ENCODE measurements around the gene CDH1. TPM values are rescaled to one million over a fixed set of nuclear protein-coding genes. Genes with fewer than 3 reads are reported as not detected.
"Not testable (repeated sequence)": the region's sequence is repeated elsewhere in the genome, so short reads cannot be mapped to it uniquely, and the experiment has no call there.

The CDH1 gene
- total RNA-seq, 2 experiments from 2014 or later = 0.31 to 0.49 TPM

DNA sequence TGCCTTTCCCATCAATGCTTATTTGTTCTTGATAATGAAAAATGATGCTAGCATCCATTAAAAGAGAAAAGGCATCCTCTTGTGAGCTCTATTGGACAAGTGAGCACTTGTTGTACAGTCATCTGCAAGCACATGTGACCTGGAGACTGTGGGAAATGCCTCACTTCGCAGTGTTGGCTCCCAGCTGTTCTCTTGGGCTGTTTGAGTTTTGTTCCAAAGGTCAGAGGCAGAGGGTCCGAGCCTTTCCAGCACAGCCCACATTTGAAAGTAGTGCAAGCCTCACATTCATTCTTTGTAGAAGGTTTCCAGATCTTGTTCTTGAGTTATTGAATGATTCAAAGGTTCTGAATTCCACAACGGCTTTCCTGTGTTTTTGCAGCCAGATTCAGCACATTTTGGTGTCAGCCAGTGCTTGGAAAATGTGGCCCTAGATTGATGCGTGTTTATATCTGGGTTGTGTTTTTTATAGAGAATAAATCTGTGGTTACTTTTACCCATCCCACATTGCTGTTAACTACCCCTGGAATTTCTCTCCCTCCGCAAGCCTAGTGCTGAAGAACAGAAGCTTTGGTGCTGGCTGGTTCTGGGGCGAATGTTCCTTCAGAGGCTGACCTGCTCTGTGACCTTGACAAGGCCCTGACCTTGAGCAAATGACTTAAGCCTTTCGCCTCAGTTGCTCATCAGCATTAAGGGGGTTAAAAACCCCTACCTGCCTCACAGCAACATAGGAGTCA lies 49.8 kb downstream of the CDH1 start:
- Histone ChIP-seq H3K27me3 (ENCODE audit: control insufficient read depth in 1 of 2, insufficient read depth in 2 of 2, low read length in 2 of 2) (peaks cover 0 to 2% of the 10 kb centered on the region in 2 experiments), H3K4me1 (ENCODE audit: insufficient read depth, low read length) (no peaks in the 10 kb centered on the region), H3K9me3 (ENCODE audit: control insufficient read depth in 1 of 2, insufficient read depth in 1 of 2, low read length in 2 of 2) (no peaks in the 10 kb centered on the region), H3K27ac (ENCODE audit: low read depth in 1 of 2, low read length in 2 of 2) (no peak overlapping the region), H3K4me3 (ENCODE audit: low read length) (no peak overlapping the region), H3K36me3 (ENCODE audit: insufficient read depth, low read length) (no peaks in the 10 kb centered on the region)
- intact Hi-C loops (cut with DNase I, micrococcal nuclease) = no loop called here
- H3K4me1 Mint-ChIP-seq (ENCODE audit: low read depth) = no peaks in the 10 kb centered on the region
- ATAC-seq (ENCODE audit: poor library complexity) (no peak), DNase-seq (no peak)
- CTCF ChIA-PET = no interaction called here
- no peak overlapping the region for H3K27ac Mint-ChIP-seq
- TF ChIP-seq, protein P1, sequence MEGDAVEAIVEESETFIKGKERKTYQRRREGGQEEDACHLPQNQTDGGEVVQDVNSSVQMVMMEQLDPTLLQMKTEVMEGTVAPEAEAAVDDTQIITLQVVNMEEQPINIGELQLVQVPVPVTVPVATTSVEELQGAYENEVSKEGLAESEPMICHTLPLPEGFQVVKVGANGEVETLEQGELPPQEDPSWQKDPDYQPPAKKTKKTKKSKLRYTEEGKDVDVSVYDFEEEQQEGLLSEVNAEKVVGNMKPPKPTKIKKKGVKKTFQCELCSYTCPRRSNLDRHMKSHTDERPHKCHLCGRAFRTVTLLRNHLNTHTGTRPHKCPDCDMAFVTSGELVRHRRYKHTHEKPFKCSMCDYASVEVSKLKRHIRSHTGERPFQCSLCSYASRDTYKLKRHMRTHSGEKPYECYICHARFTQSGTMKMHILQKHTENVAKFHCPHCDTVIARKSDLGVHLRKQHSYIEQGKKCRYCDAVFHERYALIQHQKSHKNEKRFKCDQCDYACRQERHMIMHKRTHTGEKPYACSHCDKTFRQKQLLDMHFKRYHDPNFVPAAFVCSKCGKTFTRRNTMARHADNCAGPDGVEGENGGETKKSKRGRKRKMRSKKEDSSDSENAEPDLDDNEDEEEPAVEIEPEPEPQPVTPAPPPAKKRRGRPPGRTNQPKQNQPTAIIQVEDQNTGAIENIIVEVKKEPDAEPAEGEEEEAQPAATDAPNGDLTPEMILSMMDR (IDR thresholded peaks at IDR 0.05) = no peak
- no peak overlapping the region for H3K4me3 Mint-ChIP-seq
- H3K27me3 Mint-ChIP-seq = no peaks in the 10 kb centered on the region
- no peaks in the 10 kb centered on the region for H3K36me3 Mint-ChIP-seq (ENCODE audit: low read depth)
- no peaks in the 10 kb centered on the region for H3K9me3 Mint-ChIP-seq
- POLR2A ChIA-PET = no interaction called here

DNA sequence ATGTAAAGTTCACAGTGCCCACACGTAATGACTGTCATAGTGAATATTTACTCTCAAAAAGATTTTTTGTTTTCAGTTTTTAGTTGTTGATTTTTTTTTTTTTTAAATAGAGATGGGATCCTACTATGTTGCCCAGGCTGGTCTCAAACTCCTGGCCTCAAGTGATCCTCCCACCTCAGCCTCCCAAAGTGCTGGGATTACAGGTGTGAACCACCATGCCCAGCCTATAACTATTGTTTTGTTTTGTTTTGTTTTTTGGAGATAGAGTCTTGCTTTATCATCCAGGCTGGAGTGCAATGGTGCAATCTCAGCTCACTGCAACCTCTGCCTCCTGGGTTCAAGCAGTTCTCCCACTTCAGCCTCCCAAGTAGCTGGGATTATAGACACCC lies 50.3 kb downstream of the CDH1 start:
- POLR2A ChIA-PET; H3K4me1 Mint-ChIP-seq (ENCODE audit: low read depth); CTCF ChIA-PET; H3K4me1 ChIP-seq (ENCODE audit: insufficient read depth, low read length); H3K36me3 ChIP-seq (ENCODE audit: insufficient read depth, low read length); H3K4me3 ChIP-seq (ENCODE audit: low read length); H3K4me3 Mint-ChIP-seq; ATAC-seq (ENCODE audit: poor library complexity); H3K27ac Mint-ChIP-seq; H3K27me3 ChIP-seq (ENCODE audit: control insufficient read depth in 1 of 2, insufficient read depth in 2 of 2, low read length in 2 of 2); DNase-seq; H3K27ac ChIP-seq (ENCODE audit: low read depth in 1 of 2, low read length in 2 of 2); H3K36me3 Mint-ChIP-seq (ENCODE audit: low read depth); intact Hi-C loops (cut with DNase I, micrococcal nuclease); H3K27me3 Mint-ChIP-seq; H3K9me3 Mint-ChIP-seq; H3K9me3 ChIP-seq (ENCODE audit: control insufficient read depth in 1 of 2, insufficient read depth in 1 of 2, low read length in 2 of 2): not testable (repeated sequence)

DNA sequence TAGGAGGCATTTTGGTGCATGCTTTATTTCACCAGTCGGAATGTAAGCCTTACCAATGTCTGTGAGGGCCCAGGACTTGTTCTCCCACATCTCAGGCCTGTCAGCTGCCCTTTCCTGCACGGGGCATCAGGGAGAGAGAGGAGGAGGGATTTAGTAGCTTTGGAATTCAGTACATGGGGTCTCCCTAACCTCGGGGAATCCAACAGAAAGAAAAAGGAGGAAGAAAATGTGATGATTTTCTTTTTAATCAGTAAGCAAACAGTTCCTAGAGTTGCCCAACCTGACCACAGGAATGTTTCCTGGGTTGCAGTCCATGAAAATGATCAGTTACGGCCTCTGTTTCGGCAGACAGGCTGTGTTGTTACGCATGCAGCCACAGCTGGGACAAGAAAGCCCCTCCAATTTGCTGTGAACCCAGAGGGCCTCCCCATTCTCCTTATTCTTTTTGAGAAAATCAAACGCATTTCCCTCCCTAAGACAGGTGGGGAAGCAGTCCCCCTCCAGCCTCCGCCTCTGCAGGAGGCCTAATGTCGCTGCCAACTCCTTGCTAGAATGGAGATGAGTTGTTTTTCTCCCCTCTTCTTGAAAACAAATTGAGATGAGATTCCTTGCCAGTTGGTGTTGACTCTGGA lies 53.2 kb downstream of the CDH1 start:
- Mint-ChIP-seq H3K4me3 (no peak overlapping the region), H3K27me3 (no peaks in the 10 kb centered on the region), H3K9me3 (no peaks in the 10 kb centered on the region), H3K36me3 (ENCODE audit: low read depth) (no peaks in the 10 kb centered on the region), H3K27ac (no peak overlapping the region), H3K4me1 (ENCODE audit: low read depth) (no peaks in the 10 kb centered on the region)
- ATAC-seq (ENCODE audit: poor library complexity) = no peak
- Histone ChIP-seq H3K27ac (ENCODE audit: low read depth in 1 of 2, low read length in 2 of 2) (no peak overlapping the region), H3K27me3 (ENCODE audit: control insufficient read depth in 1 of 2, insufficient read depth in 2 of 2, low read length in 2 of 2) (peaks cover 0 to 2% of the 10 kb centered on the region in 2 experiments), H3K4me3 (ENCODE audit: low read length) (no peak overlapping the region), H3K36me3 (ENCODE audit: insufficient read depth, low read length) (no peaks in the 10 kb centered on the region), H3K4me1 (ENCODE audit: insufficient read depth, low read length) (no peaks in the 10 kb centered on the region), H3K9me3 (ENCODE audit: control insufficient read depth in 1 of 2, insufficient read depth in 1 of 2, low read length in 2 of 2) (no peaks in the 10 kb centered on the region)
- POLR2A ChIA-PET = no interaction called here
- TF ChIP-seq, protein P1 (IDR thresholded peaks at IDR 0.05) = no peak
- CTCF ChIA-PET = no interaction called here
- DNase-seq = no peak
- intact Hi-C loops (cut with DNase I, micrococcal nuclease) = no loop called here
